Panc1 (cell line): Measurements from ENCODE around the gene MED13L. TPM values are rescaled to one million over a fixed set of nuclear protein-coding genes. Genes with fewer than 3 reads are reported as not detected.

Source experiments
- ATAC-seq: fragments of 200-7000 bp; cut with Tn5 transposase; 2 replicates; pipeline ENCODE4 v1.9.1; 2020; ENCODE audit warnings: mild to moderate bottlenecking, moderate library complexity
- BruUV-seq: library from RNA; stranded (reverse); fragments of 400-500 nt; replicated peaks from 2 replicates; lab custom pipeline; 2021; lab: Mats Ljungman, UMichigan
- CTCF ChIA-PET: fragments of 300-600 bp; sonication (Branson Sonifier 250); formaldehyde crosslinking; loops from one replicate; lab custom pipeline; 2022; ENCODE audit warnings: antibody characterized with exemption; lab: Charles Lee
- POLR2A ChIA-PET: fragments of 300-600 bp; sonication (Branson Sonifier 250); formaldehyde crosslinking; loops from one replicate; lab custom pipeline; 2022; ENCODE audit warnings: antibody characterized with exemption; lab: Charles Lee
- DNase-seq: peaks from one replicate; pipeline ENCODE4 v3.0.0-alpha.2; 2010; ENCODE audit warnings: low read depth, low spot score
- H3K27ac ChIP-seq: 2 replicates; pipeline ENCODE4 v1.5.1; 2011; ENCODE audit warnings: mild to moderate bottlenecking, low read length, inconsistent platforms
- H3K27me3 ChIP-seq: fragments of 200-500 bp; sonication (Bioruptor generic); 2 replicates; pipeline ENCODE4 v1.6.0; 2014; ENCODE audit warnings: low read length, inconsistent platforms; ENCODE audit not compliant: control insufficient read depth, insufficient read depth
- H3K36me3 ChIP-seq: fragments of 200-500 bp; sonication (Bioruptor generic); 2 replicates; pipeline ENCODE4 v1.5.1; 2014; ENCODE audit warnings: inconsistent platforms, mild to moderate bottlenecking, low read length, moderate library complexity; ENCODE audit not compliant: control insufficient read depth, insufficient read depth
- H3K4me1 ChIP-seq: 2 replicates; pipeline ENCODE4 v1.5.1; 2011; ENCODE audit warnings: inconsistent platforms, mild to moderate bottlenecking, low read length, moderate library complexity; ENCODE audit not compliant: control insufficient read depth, insufficient read depth
- H3K4me3 ChIP-seq, 2 experiments: 2 replicates each; pipeline ENCODE4 v1.5.1; 2011 to 2012; ENCODE audit warnings: low read depth in 2 of 2, low read length in 2 of 2, mild to moderate bottlenecking in 2 of 2, inconsistent platforms in 1 of 2, moderate library complexity in 1 of 2
- H3K9me3 ChIP-seq: fragments of 200-500 bp; sonication (Bioruptor generic); 2 replicates; pipeline ENCODE4 v1.5.1; 2014; ENCODE audit warnings: low read depth, mild to moderate bottlenecking, inconsistent platforms, low read length, moderate library complexity; ENCODE audit not compliant: control insufficient read depth, insufficient read depth
- CTCF ChIP-seq: fragments of 450-650 bp; IDR thresholded peaks from 2 replicates; pipeline ENCODE4 v1.5.1; 2017; ENCODE audit warnings: mild to moderate bottlenecking
- POLR2AphosphoS5 ChIP-seq: IDR thresholded peaks from 2 replicates; pipeline ENCODE4 v1.6.1; 2012; ENCODE audit warnings: mild to moderate bottlenecking, low read depth, low read length, moderate library complexity
- REST ChIP-seq, 2 experiments: IDR thresholded peaks; 2 replicates each; pipeline ENCODE4 v1.6.1; 2011 to 2012; ENCODE audit warnings: low read depth in 2 of 2, control low read depth in 1 of 2, low read length in 1 of 2, mild to moderate bottlenecking in 1 of 2, moderate library complexity in 1 of 2; ENCODE audit not compliant: insufficient read depth in 1 of 2
- SIN3A ChIP-seq: IDR thresholded peaks from 2 replicates; pipeline ENCODE4 v1.6.1; 2012; ENCODE audit warnings: low read depth, mild to moderate bottlenecking, low read length, moderate library complexity, borderline replicate concordance; ENCODE audit not compliant: insufficient read depth
- TCF7L2 ChIP-seq: IDR thresholded peaks from 2 replicates; pipeline ENCODE4 v1.6.1; 2011; ENCODE audit warnings: mild to moderate bottlenecking, low read depth, low read length, inconsistent platforms
- in situ Hi-C: cut with HindIII; loops from 2 replicates; pipeline ENCODE4 v1.10.0; 2016; ENCODE audit warnings: low sequenced_read_pairs, low pct_unique_long_range_greater_than_20kb
- intact Hi-C: fragments of 100-400 bp; cut with micrococcal nuclease; formaldehyde crosslinking; loops from one replicate; pipeline ENCODE4 v1.10.0; 2022; ENCODE audit not compliant: unreplicated experiment
- total RNA-seq: library from RNA; stranded (reverse); gene quantifications from one replicate; pipeline ENCODE4 v1.2.1, GENCODE V29; 2021; ENCODE audit not compliant: unreplicated experiment

MED13L gene
- total RNA-seq, 1 experiment from 2014 or later, result 170 TPM

- H3K4me3 ChIP-seq, result no peak overlapping the region
- peaks cover 13% of the 10 kb centered on the region; the same call in 1 of the 2 replicates for H3K9me3 ChIP-seq
- intact Hi-C loops, result no loop called here
- H3K27me3 ChIP-seq, result no peaks in the 10 kb centered on the region
- no peak overlapping the region for H3K27ac ChIP-seq
- in situ Hi-C loops, result no loop called here
- ATAC-seq, result no peak
- CTCF ChIA-PET, result no interaction called here
- no peak for DNase-seq
- no peak for TF ChIP-seq CTCF
- TF ChIP-seq TCF7L2, result no peak
- no peak for TF ChIP-seq POLR2AphosphoS5
- no peak for TF ChIP-seq SIN3A
- no peak for TF ChIP-seq REST (IDR thresholded peaks at IDR 0.05; ENCODE audit: insufficient read depth in 1 of 2, low read depth in 2 of 2, low read length in 1 of 2)
- no peaks in the 10 kb centered on the region for H3K36me3 ChIP-seq
- no TSS peak for BruUV-seq
- H3K4me1 ChIP-seq, result peaks cover 19% of the 10 kb centered on the region
- POLR2A ChIA-PET, result no interaction called here
Observed at GRCh38 chr12:116249938-116250337, 27.6 kb downstream of the MED13L start.

GRCh38 chr12:116248930-116249329, 28.6 kb downstream of the MED13L start:
- Histone ChIP-seq H3K27me3 (no peaks in the 10 kb centered on the region), H3K9me3 (peaks cover 13% of the 10 kb centered on the region; the same call in 1 of the 2 replicates), H3K36me3 (no peaks in the 10 kb centered on the region), H3K4me1 (peaks cover 29% of the 10 kb centered on the region), H3K27ac (no peak overlapping the region), H3K4me3 (no peak overlapping the region)
- in situ Hi-C loops, result no loop called here
- ATAC-seq (no peak), DNase-seq (no peak)
- intact Hi-C loops, result no loop called here
- no peak for TF ChIP-seq TCF7L2
- TF ChIP-seq POLR2AphosphoS5, result no peak
- no peak for TF ChIP-seq SIN3A
- no peak for TF ChIP-seq REST (IDR thresholded peaks at IDR 0.05; ENCODE audit: insufficient read depth in 1 of 2, low read depth in 2 of 2, low read length in 1 of 2)
- TF ChIP-seq CTCF, result no peak
- BruUV-seq, result no TSS peak
- CTCF ChIA-PET, result no interaction called here
- POLR2A ChIA-PET, result no interaction called here
